SK-N-SH (cell line): ENCODE measurements around the gene CD96. TPM values are rescaled to one million over a fixed set of nuclear protein-coding genes. Genes with fewer than 3 reads are reported as not detected.

ENCODE experiments used
- CTCF ChIA-PET: fragments of 300-600, 350-600 bp; formaldehyde crosslinking; extraction: SDS; loops from one replicate; lab custom pipeline; 2021; lab: Yijun Ruan, JAX
- POLR2A ChIA-PET: fragments of 350-600 bp; sonication (Branson Sonifier 250); formaldehyde crosslinking; extraction: SDS; loops from one replicate; lab custom pipeline; 2020; ENCODE audit warnings: antibody characterized with exemption, inconsistent platforms; lab: Yijun Ruan, JAX
- DNase-seq: peaks from one replicate; pipeline ENCODE4 v3.0.0; 2012
- H2AFZ ChIP-seq: fragments of 200-600 bp; sonication (generic); 2 replicates; pipeline ENCODE4 v1.8.1; 2016; ENCODE audit warnings: antibody characterized with exemption, mild to moderate bottlenecking, low read depth
- H3F3A ChIP-seq: fragments of 200-600 bp; sonication (generic); replicated peaks from 2 replicates; pipeline ENCODE3; 2016; ENCODE audit warnings: antibody characterized with exemption, mild to moderate bottlenecking; ENCODE audit not compliant: insufficient read depth
- H3K27ac ChIP-seq, 2 experiments: fragments of 200-500 bp in 1 of 2; fragments of 200-600 bp in 1 of 2; sonication (Bioruptor generic) in 1 of 2; sonication (generic), shearing (Covaris generic) in 1 of 2; 2 replicates each; pipeline versions ENCODE4 v1.5.1 to v1.6.1; 2014 to 2016; ENCODE audit warnings: low read depth in 2 of 2, inconsistent platforms in 1 of 2, low read length in 1 of 2, mild to moderate bottlenecking in 1 of 2, mixed read lengths in 1 of 2
- H3K27me3 ChIP-seq: fragments of 200-600 bp; sonication (generic), shearing (Covaris generic); 2 replicates; pipeline ENCODE4 v1.6.1; 2016; ENCODE audit warnings: mixed run types; ENCODE audit not compliant: insufficient read depth
- H3K36me3 ChIP-seq, 2 experiments: fragments of 200-500 bp in 1 of 2; fragments of 200-600 bp in 1 of 2; sonication (Bioruptor generic) in 1 of 2; sonication (generic) in 1 of 2; replicated peaks in 1 of 2; 2 replicates each; pipeline versions ENCODE3 to v1.5.1; 2014 to 2016; ENCODE audit warnings: low read length in 1 of 2, mild to moderate bottlenecking in 1 of 2; ENCODE audit not compliant: insufficient read depth in 2 of 2, control insufficient read depth in 1 of 2
- H3K4me1 ChIP-seq, 2 experiments: fragments of 200-500 bp in 1 of 2; fragments of 200-600 bp in 1 of 2; sonication (Bioruptor generic) in 1 of 2; sonication (generic), shearing (Covaris generic) in 1 of 2; 2 replicates each; pipeline versions ENCODE4 v1.5.1 to v1.6.1; 2014 to 2016; ENCODE audit warnings: low read depth in 1 of 2, low read length in 1 of 2, mixed run types in 1 of 2; ENCODE audit not compliant: insufficient read depth in 2 of 2, control insufficient read depth in 1 of 2
- H3K4me2 ChIP-seq: fragments of 200-600 bp; sonication (generic), shearing (Covaris generic); 2 replicates; pipeline ENCODE4 v1.6.1; 2017; ENCODE audit warnings: mixed run types
- H3K4me3 ChIP-seq, 2 experiments: fragments of 200-500 bp in 1 of 2; fragments of 200-600 bp in 1 of 2; sonication (Bioruptor generic) in 1 of 2; sonication (generic), shearing (Covaris generic) in 1 of 2; 2 replicates each; pipeline versions ENCODE4 v1.5.1 to v1.8.1; 2014 to 2016; ENCODE audit warnings: low read depth in 2 of 2, inconsistent platforms in 1 of 2, low read length in 1 of 2, mild to moderate bottlenecking in 1 of 2, mixed read lengths in 1 of 2, moderate library complexity in 1 of 2
- H3K79me2 ChIP-seq: fragments of 200-600 bp; sonication (generic); 2 replicates; pipeline ENCODE4 v1.8.1; 2017; ENCODE audit warnings: mild to moderate bottlenecking; ENCODE audit not compliant: insufficient read depth
- H3K9ac ChIP-seq: fragments of 200-600 bp; sonication (generic); 2 replicates; pipeline ENCODE4 v1.6.1; 2017; ENCODE audit warnings: mixed run types
- H3K9me2 ChIP-seq: fragments of 200-600 bp; sonication (generic); 2 replicates; pipeline ENCODE4 v1.6.1; 2017; ENCODE audit warnings: mixed run types
- H3K9me3 ChIP-seq: fragments of 200-600 bp; sonication (generic); 2 replicates; pipeline ENCODE4 v1.6.1; 2017; ENCODE audit warnings: mixed run types, mild to moderate bottlenecking, moderate library complexity
- H4K20me1 ChIP-seq: fragments of 200-600 bp; sonication (generic); 2 replicates; pipeline ENCODE4 v1.6.1; 2017; ENCODE audit warnings: mild to moderate bottlenecking, mixed run types; ENCODE audit not compliant: insufficient read depth
- CHD2 ChIP-seq: fragments of 150-350 bp; IDR thresholded peaks from 2 replicates; pipeline ENCODE4 v1.6.1; 2018; ENCODE audit warnings: low read length; ENCODE audit not compliant: partially characterized antibody
- ELF1 ChIP-seq: IDR thresholded peaks from 2 replicates; pipeline ENCODE4 v1.4.0; 2012
- EP300 ChIP-seq, 2 experiments: IDR thresholded peaks; 2 replicates each; pipeline versions ENCODE4 v1.4.0 to v1.6.1; 2012; ENCODE audit warnings: borderline replicate concordance in 1 of 2, low read depth in 1 of 2, low read length in 1 of 2
- EZH2phosphoT487 ChIP-seq: fragments of 200-600 bp; sonication (generic); IDR thresholded peaks from 2 replicates; pipeline ENCODE4 v1.6.1; 2017; ENCODE audit warnings: low read depth, mixed run types, mild to moderate bottlenecking, antibody characterized with exemption, moderate library complexity, borderline replicate concordance
- FOSL2 ChIP-seq: IDR thresholded peaks from 2 replicates; pipeline ENCODE4 v1.4.0; 2012; ENCODE audit warnings: low read depth, mild to moderate bottlenecking, moderate library complexity, borderline replicate concordance
- FOXM1 ChIP-seq: IDR thresholded peaks from 2 replicates; pipeline ENCODE4 v1.4.0; 2012; ENCODE audit warnings: low read depth, mild to moderate bottlenecking
- GABPA ChIP-seq: IDR thresholded peaks from 2 replicates; pipeline ENCODE4 v1.4.0; 2012; ENCODE audit warnings: low read depth, mild to moderate bottlenecking
- GATA2 ChIP-seq: sonication (generic); formaldehyde crosslinking; IDR thresholded peaks from 2 replicates; pipeline ENCODE4 v1.5.0; 2020; ENCODE audit warnings: mild to moderate bottlenecking, missing genetic modification reagents
- JUND ChIP-seq: IDR thresholded peaks from 2 replicates; pipeline ENCODE4 v1.4.0; 2012
- MEF2A ChIP-seq: IDR thresholded peaks from 2 replicates; pipeline ENCODE4 v1.4.0; 2012; ENCODE audit warnings: low read depth, borderline replicate concordance
- NFIC ChIP-seq: IDR thresholded peaks from 2 replicates; pipeline ENCODE4 v1.4.0; 2012; ENCODE audit warnings: borderline replicate concordance
- NRF1 ChIP-seq: IDR thresholded peaks from 2 replicates; pipeline ENCODE4 v1.6.1; 2012; ENCODE audit warnings: low read depth, mild to moderate bottlenecking, low read length
- RAD21 ChIP-seq: IDR thresholded peaks from 2 replicates; pipeline ENCODE4 v1.6.1; 2012; ENCODE audit warnings: mild to moderate bottlenecking, low read length
- RFX5 ChIP-seq: IDR thresholded peaks from 2 replicates; pipeline ENCODE4 v1.6.1; 2012; ENCODE audit warnings: mild to moderate bottlenecking, improper control_type of control experiment, low read length
- RXRA ChIP-seq: IDR thresholded peaks from 2 replicates; pipeline ENCODE4 v1.4.0; 2012; ENCODE audit warnings: low read depth, mild to moderate bottlenecking, borderline replicate concordance
- SMC3 ChIP-seq: IDR thresholded peaks from 2 replicates; pipeline ENCODE4 v1.6.1; 2012; ENCODE audit warnings: low read depth, low read length, improper control_type of control experiment
- TAF1 ChIP-seq: IDR thresholded peaks from 2 replicates; pipeline ENCODE4 v1.6.1; 2012; ENCODE audit warnings: low read depth, mild to moderate bottlenecking, low read length, moderate library complexity, borderline replicate concordance
- TCF12 ChIP-seq: IDR thresholded peaks from 2 replicates; pipeline ENCODE4 v1.4.0; 2012
- WGBS: methylation state at CpG from one replicate; pipeline ENCODE4 v1.1.6; 2017; ENCODE audit warnings: low lambda C conversion rate; 5-methylcytosine and 5-hydroxymethylcytosine counted together
- polyA plus RNA-seq, 3 experiments: library from polyadenylated mRNA; depleted of rRNA; stranded (reverse); fragments of >200 nt; gene quantifications; 2 replicates each; pipeline ENCODE4 v1.2.3, GENCODE V29; 2012
- TF ChIP-seq, protein P1 (sequence below): fragments of 200-600 bp; sonication (generic); IDR thresholded peaks from 2 replicates; pipeline ENCODE4 v1.6.1; 2017; ENCODE audit warnings: antibody characterized with exemption, mild to moderate bottlenecking, moderate library complexity
- TF ChIP-seq, protein P2 (sequence below): IDR thresholded peaks from 2 replicates; pipeline ENCODE4 v1.4.0; 2012; ENCODE audit warnings: low read depth
- TF ChIP-seq, protein P3 (sequence below): fragments of 150-350 bp; IDR thresholded peaks from 2 replicates; pipeline ENCODE4 v1.6.1; 2017; ENCODE audit warnings: antibody characterized with exemption, low read length, low read depth, borderline replicate concordance
- TF ChIP-seq, protein P4 (sequence below): IDR thresholded peaks from 2 replicates; pipeline ENCODE4 v1.4.0; 2012; ENCODE audit warnings: low read depth, borderline replicate concordance
- TF ChIP-seq, protein P5 (sequence below): fragments of 150-350 bp; IDR thresholded peaks from 2 replicates; pipeline ENCODE4 v1.6.1; 2016; ENCODE audit warnings: mild to moderate bottlenecking, low read depth, low read length

CD96 gene
- polyA plus RNA-seq, 1 of the 3 experiments (the other 2 are of a cell fraction) = 0.02 TPM

DNA sequence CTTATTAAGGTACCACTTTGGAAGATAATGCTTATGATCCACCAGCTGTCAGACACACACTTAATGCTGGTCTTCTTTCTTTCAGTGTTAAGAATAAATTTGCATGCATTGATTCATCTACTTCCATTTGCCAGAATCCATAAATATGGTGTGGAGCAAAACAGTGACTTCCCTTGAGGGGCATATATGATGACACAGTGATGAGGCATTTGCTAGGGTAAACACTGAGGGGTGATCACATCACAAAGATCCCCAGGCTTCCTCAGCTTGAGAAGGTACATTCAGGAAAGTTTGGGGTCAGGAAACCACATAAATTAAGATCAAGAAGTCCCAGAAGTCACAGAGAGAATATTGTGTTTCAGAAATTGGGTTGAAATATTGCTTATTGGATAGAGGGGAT is 63.0 kb downstream of the CD96 start:
- POLR2A ChIA-PET = no interaction called here
- DNase-seq = no peak

DNA sequence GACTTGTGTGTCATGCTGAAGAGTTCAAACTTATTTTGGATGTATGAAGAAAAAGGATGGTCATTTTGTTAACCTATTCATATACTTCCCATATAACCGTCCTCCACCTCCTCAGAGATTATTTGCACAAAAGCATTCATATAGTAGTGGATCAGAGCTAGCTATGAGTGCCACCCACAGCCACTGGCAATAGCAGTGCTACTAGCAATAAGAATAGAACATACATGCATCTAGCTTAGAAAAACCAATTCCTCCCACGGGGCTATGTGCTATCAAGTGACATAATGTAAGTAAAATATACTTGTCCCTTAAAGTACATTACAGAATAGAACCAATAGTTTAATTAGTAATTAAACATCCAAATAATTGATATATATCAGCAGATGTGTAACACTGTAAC is 63.5 kb downstream of the CD96 start:
- Histone ChIP-seq H3K36me3 (no peaks in the 10 kb centered on the region), H3K4me2 (no peak overlapping the region), H3F3A (no peaks in the 10 kb centered on the region), H3K79me2 (no peaks in the 10 kb centered on the region), H3K4me1 (no peaks in the 10 kb centered on the region), H4K20me1 (no peaks in the 10 kb centered on the region), H3K9me2 (no peaks in the 10 kb centered on the region), H3K9me3 (no peaks in the 10 kb centered on the region), H3K4me3 (no peak overlapping the region), H3K27ac (no peak overlapping the region), H3K27me3 (no peaks in the 10 kb centered on the region), H3K9ac (no peak overlapping the region), H2AFZ (no peak overlapping the region)
- DNase-seq = no peak
- POLR2A ChIA-PET = no interaction called here
- WGBS = 48% methylated on average over 2 of the region's 2 CpGs
- TF ChIP-seq, protein P1, sequence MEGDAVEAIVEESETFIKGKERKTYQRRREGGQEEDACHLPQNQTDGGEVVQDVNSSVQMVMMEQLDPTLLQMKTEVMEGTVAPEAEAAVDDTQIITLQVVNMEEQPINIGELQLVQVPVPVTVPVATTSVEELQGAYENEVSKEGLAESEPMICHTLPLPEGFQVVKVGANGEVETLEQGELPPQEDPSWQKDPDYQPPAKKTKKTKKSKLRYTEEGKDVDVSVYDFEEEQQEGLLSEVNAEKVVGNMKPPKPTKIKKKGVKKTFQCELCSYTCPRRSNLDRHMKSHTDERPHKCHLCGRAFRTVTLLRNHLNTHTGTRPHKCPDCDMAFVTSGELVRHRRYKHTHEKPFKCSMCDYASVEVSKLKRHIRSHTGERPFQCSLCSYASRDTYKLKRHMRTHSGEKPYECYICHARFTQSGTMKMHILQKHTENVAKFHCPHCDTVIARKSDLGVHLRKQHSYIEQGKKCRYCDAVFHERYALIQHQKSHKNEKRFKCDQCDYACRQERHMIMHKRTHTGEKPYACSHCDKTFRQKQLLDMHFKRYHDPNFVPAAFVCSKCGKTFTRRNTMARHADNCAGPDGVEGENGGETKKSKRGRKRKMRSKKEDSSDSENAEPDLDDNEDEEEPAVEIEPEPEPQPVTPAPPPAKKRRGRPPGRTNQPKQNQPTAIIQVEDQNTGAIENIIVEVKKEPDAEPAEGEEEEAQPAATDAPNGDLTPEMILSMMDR = no peak
- TF ChIP-seq FOXM1 (no peak), EZH2phosphoT487 (no peak), GATA2 (CRISPR knock-in tag) (no peak), EP300 (IDR thresholded peaks at IDR 0.05; ENCODE audit: borderline replicate concordance in 1 of 2, low read depth in 1 of 2, low read length in 1 of 2) (no peak), SMC3 (no peak), NRF1 (no peak), ELF1 (no peak), TAF1 (no peak)
- TF ChIP-seq, protein P2, sequence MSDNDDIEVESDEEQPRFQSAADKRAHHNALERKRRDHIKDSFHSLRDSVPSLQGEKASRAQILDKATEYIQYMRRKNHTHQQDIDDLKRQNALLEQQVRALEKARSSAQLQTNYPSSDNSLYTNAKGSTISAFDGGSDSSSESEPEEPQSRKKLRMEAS = no peak
- TF ChIP-seq, protein P3, sequence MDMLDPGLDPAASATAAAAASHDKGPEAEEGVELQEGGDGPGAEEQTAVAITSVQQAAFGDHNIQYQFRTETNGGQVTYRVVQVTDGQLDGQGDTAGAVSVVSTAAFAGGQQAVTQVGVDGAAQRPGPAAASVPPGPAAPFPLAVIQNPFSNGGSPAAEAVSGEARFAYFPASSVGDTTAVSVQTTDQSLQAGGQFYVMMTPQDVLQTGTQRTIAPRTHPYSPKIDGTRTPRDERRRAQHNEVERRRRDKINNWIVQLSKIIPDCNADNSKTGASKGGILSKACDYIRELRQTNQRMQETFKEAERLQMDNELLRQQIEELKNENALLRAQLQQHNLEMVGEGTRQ = no peak
- CTCF ChIA-PET = no interaction called here

More for the DNA sequence above, 63.0 kb downstream of the CD96 start:
- Histone ChIP-seq H3F3A (no peaks in the 10 kb centered on the region), H3K9me2 (no peaks in the 10 kb centered on the region), H3K27me3 (no peaks in the 10 kb centered on the region), H3K4me2 (no peak overlapping the region), H2AFZ (no peak overlapping the region), H3K9ac (no peak overlapping the region), H3K4me3 (no peak overlapping the region), H3K36me3 (no peaks in the 10 kb centered on the region), H3K9me3 (no peaks in the 10 kb centered on the region), H3K79me2 (no peaks in the 10 kb centered on the region), H3K4me1 (no peaks in the 10 kb centered on the region), H4K20me1 (no peaks in the 10 kb centered on the region), H3K27ac (no peak overlapping the region)
- TF ChIP-seq TCF12 (no peak), SMC3 (no peak), CHD2 (no peak), MEF2A (no peak), NFIC (no peak), EP300 (IDR thresholded peaks at IDR 0.05; ENCODE audit: borderline replicate concordance in 1 of 2, low read depth in 1 of 2, low read length in 1 of 2) (no peak), FOXM1 (no peak), RXRA (no peak), FOSL2 (no peak), ELF1 (no peak), RAD21 (no peak), NRF1 (no peak), RFX5 (no peak), JUND (no peak), GABPA (no peak)
- TF ChIP-seq, protein P4, sequence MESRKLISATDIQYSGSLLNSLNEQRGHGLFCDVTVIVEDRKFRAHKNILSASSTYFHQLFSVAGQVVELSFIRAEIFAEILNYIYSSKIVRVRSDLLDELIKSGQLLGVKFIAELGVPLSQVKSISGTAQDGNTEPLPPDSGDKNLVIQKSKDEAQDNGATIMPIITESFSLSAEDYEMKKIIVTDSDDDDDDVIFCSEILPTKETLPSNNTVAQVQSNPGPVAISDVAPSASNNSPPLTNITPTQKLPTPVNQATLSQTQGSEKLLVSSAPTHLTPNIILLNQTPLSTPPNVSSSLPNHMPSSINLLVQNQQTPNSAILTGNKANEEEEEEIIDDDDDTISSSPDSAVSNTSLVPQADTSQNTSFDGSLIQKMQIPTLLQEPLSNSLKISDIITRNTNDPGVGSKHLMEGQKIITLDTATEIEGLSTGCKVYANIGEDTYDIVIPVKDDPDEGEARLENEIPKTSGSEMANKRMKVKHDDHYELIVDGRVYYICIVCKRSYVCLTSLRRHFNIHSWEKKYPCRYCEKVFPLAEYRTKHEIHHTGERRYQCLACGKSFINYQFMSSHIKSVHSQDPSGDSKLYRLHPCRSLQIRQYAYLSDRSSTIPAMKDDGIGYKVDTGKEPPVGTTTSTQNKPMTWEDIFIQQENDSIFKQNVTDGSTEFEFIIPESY = no peak
- TF ChIP-seq, protein P5, sequence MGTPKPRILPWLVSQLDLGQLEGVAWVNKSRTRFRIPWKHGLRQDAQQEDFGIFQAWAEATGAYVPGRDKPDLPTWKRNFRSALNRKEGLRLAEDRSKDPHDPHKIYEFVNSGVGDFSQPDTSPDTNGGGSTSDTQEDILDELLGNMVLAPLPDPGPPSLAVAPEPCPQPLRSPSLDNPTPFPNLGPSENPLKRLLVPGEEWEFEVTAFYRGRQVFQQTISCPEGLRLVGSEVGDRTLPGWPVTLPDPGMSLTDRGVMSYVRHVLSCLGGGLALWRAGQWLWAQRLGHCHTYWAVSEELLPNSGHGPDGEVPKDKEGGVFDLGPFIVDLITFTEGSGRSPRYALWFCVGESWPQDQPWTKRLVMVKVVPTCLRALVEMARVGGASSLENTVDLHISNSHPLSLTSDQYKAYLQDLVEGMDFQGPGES = no peak
- CTCF ChIA-PET = no interaction called here
